H9 (cell line): ENCODE results near the gene FBXL19. TPM values are rescaled to one million over a fixed set of nuclear protein-coding genes. Genes with fewer than 3 reads are reported as not detected.

Experiments used
- DNase-seq: peaks from one replicate; pipeline ENCODE4 v3.0.0-alpha.2; 2017
- H2AFZ ChIP-seq: one replicate; pipeline ENCODE4 v1.6.1; 2013; ENCODE audit warnings: mild to moderate bottlenecking, low read length, control low read depth, moderate library complexity
- H2AK5ac ChIP-seq: 2 replicates; pipeline ENCODE4 v1.6.1; 2013; ENCODE audit warnings: low read length, control low read depth, mixed read lengths; ENCODE audit not compliant: insufficient read length
- H2BK120ac ChIP-seq: one replicate; pipeline ENCODE4 v1.6.1; 2013; ENCODE audit warnings: low read depth, mild to moderate bottlenecking, low read length, control low read depth, inconsistent platforms; ENCODE audit not compliant: poor library complexity, severe bottlenecking
- H2BK12ac ChIP-seq: 2 replicates; pipeline ENCODE4 v1.6.1; 2013; ENCODE audit warnings: low read length, control low read depth, mixed read lengths, low read depth; ENCODE audit not compliant: insufficient read length
- H2BK15ac ChIP-seq: 2 replicates; pipeline ENCODE4 v1.6.1; 2013; ENCODE audit warnings: low read depth, low read length, control low read depth
- H2BK20ac ChIP-seq: one replicate; pipeline ENCODE4 v1.6.1; 2013; ENCODE audit warnings: low read depth, mild to moderate bottlenecking, low read length, control low read depth, inconsistent platforms; ENCODE audit not compliant: poor library complexity, severe bottlenecking
- H2BK5ac ChIP-seq: 2 replicates; pipeline ENCODE4 v1.6.1; 2013; ENCODE audit warnings: low read length, control low read depth, mixed read lengths; ENCODE audit not compliant: insufficient read length
- H3K14ac ChIP-seq: 2 replicates; pipeline ENCODE4 v1.6.1; 2013; ENCODE audit warnings: low read length, control low read depth; ENCODE audit not compliant: insufficient read depth
- H3K18ac ChIP-seq: 2 replicates; pipeline ENCODE4 v1.6.1; 2013; ENCODE audit warnings: low read depth, mild to moderate bottlenecking, mixed read lengths, low read length, control low read depth; ENCODE audit not compliant: insufficient read length
- H3K23ac ChIP-seq: 2 replicates; pipeline ENCODE4 v1.6.1; 2013; ENCODE audit warnings: low read length, control low read depth, mixed read lengths, low read depth; ENCODE audit not compliant: insufficient read length
- H3K23me2 ChIP-seq: 2 replicates; pipeline ENCODE4 v1.6.1; 2013; ENCODE audit warnings: low read depth, mild to moderate bottlenecking, mixed read lengths, low read length, control low read depth; ENCODE audit not compliant: insufficient read length, poor library complexity, severe bottlenecking
- H3K27ac ChIP-seq: 2 replicates; pipeline ENCODE4 v1.5.1; 2013; ENCODE audit warnings: low read length, control low read depth, mixed read lengths, low read depth; ENCODE audit not compliant: insufficient read length
- H3K27me3 ChIP-seq: 2 replicates; pipeline ENCODE4 v1.6.1; 2013; ENCODE audit warnings: low read length, control low read depth, inconsistent platforms; ENCODE audit not compliant: insufficient read depth
- H3K4ac ChIP-seq: 2 replicates; pipeline ENCODE4 v1.6.1; 2013; ENCODE audit warnings: low read depth, mild to moderate bottlenecking, control low read depth, inconsistent platforms, low read length, moderate library complexity
- H3K4me1 ChIP-seq: 2 replicates; pipeline ENCODE4 v1.6.1; 2013; ENCODE audit warnings: low read length, control low read depth, inconsistent platforms; ENCODE audit not compliant: insufficient read depth
- H3K4me2 ChIP-seq: 2 replicates; pipeline ENCODE4 v1.6.1; 2013; ENCODE audit warnings: low read length, control low read depth, mixed read lengths; ENCODE audit not compliant: insufficient read length, insufficient read depth
- H3K56ac ChIP-seq: 2 replicates; pipeline ENCODE4 v1.6.1; 2013; ENCODE audit warnings: low read depth, mild to moderate bottlenecking, mixed read lengths, low read length, control low read depth; ENCODE audit not compliant: insufficient read length
- H3K79me1 ChIP-seq: 2 replicates; pipeline ENCODE4 v1.6.1; 2013; ENCODE audit warnings: low read depth, mild to moderate bottlenecking, moderate library complexity, low read length, control low read depth, inconsistent platforms; ENCODE audit not compliant: insufficient read depth, poor library complexity, severe bottlenecking
- H3K79me2 ChIP-seq: 2 replicates; pipeline ENCODE4 v1.6.1; 2013; ENCODE audit warnings: low read length, control low read depth, inconsistent platforms; ENCODE audit not compliant: insufficient read depth
- H3K9ac ChIP-seq: 2 replicates; pipeline ENCODE4 v1.6.1; 2013; ENCODE audit warnings: low read length, control low read depth, mixed read lengths; ENCODE audit not compliant: insufficient read length; ENCODE audit errors: extremely low read depth
- H3K9me3 ChIP-seq: one replicate; pipeline ENCODE4 v1.6.1; 2013; ENCODE audit warnings: low read depth, low read length, inconsistent platforms; ENCODE audit not compliant: control insufficient read depth
- H3T11ph ChIP-seq: one replicate; pipeline ENCODE4 v1.6.1; 2013; ENCODE audit warnings: mild to moderate bottlenecking, low read length, control low read depth, inconsistent platforms
- H4K20me1 ChIP-seq: one replicate; pipeline ENCODE4 v1.6.1; 2013; ENCODE audit not compliant: control insufficient read depth, insufficient read length, insufficient read depth
- H4K5ac ChIP-seq: 2 replicates; pipeline ENCODE4 v1.6.1; 2013; ENCODE audit warnings: low read depth, mild to moderate bottlenecking, mixed read lengths, low read length, control low read depth; ENCODE audit not compliant: insufficient read length
- H4K8ac ChIP-seq: replicated peaks from 2 replicates; pipeline ENCODE4 v1.6.1; 2013; ENCODE audit warnings: low read length, control low read depth, mixed read lengths, low read depth; ENCODE audit not compliant: insufficient read length
- H4K91ac ChIP-seq: 2 replicates; pipeline ENCODE4 v1.6.1; 2013; ENCODE audit warnings: low read depth, mild to moderate bottlenecking, moderate library complexity, mixed read lengths, low read length, control low read depth; ENCODE audit not compliant: insufficient read length
- H3K27ac Mint-ChIP-seq, 3 experiments: 2 replicates in 2 of 3; 3 replicates in 1 of 3; pipeline ENCODE4 v1.8.0; 2020 to 2021; ENCODE audit warnings: mixed read lengths in 3 of 3, mild to moderate bottlenecking in 1 of 3, moderate library complexity in 1 of 3
- H3K27me3 Mint-ChIP-seq: 2 replicates; pipeline ENCODE4 v1.8.0; 2021; ENCODE audit warnings: low read depth, mild to moderate bottlenecking, moderate library complexity, mixed read lengths
- H3K36me3 Mint-ChIP-seq, 3 experiments: 2 replicates in 2 of 3; 3 replicates in 1 of 3; pipeline ENCODE4 v1.8.0; 2020 to 2021; ENCODE audit warnings: low read depth in 3 of 3, mixed read lengths in 3 of 3; ENCODE audit not compliant: insufficient read depth in 1 of 3
- H3K4me1 Mint-ChIP-seq, 2 experiments: 2 replicates each; pipeline ENCODE4 v1.8.0; 2020; ENCODE audit warnings: mixed read lengths in 2 of 2
- H3K4me3 Mint-ChIP-seq, 2 experiments: 2 replicates in 1 of 2; 3 replicates in 1 of 2; pipeline ENCODE4 v1.8.0; 2020 to 2021; ENCODE audit warnings: mild to moderate bottlenecking in 2 of 2, mixed read lengths in 2 of 2, moderate library complexity in 1 of 2
- H3K9me3 Mint-ChIP-seq, 2 experiments: 2 replicates in 1 of 2; 3 replicates in 1 of 2; pipeline ENCODE4 v1.8.0; 2020; ENCODE audit warnings: mild to moderate bottlenecking in 2 of 2, mixed read lengths in 2 of 2, moderate library complexity in 1 of 2
- CTCF ChIP-seq: fragments of 200-600 bp; sonication (generic); conservative IDR thresholded peaks from 3 replicates; pipeline ENCODE4 v1.8.0; 2021; ENCODE audit warnings: antibody characterized with exemption, mild to moderate bottlenecking
- WGBS: extraction: QIAGEN DNeasy Blood & Tissue Kit; methylation state at CpG from one replicate; pipeline ENCODE4 v1.1.7; 2013; ENCODE audit warnings: missing lambda C conversion rate, low lambda C conversion rate, mixed read lengths; ENCODE audit not compliant: insufficient read length; ENCODE audit errors: extremely low coverage; 5-methylcytosine and 5-hydroxymethylcytosine counted together
- total RNA-seq: library from RNA; stranded (reverse); gene quantifications from 2 replicates; pipeline ENCODE4 v1.2.1, GENCODE V29; 2021

Gene FBXL19
- total RNA-seq, 1 experiment from 2014 or later = 66.8 TPM

- H2BK120ac ChIP-seq = no peak overlapping the region
- Mint-ChIP-seq H3K4me1 (peaks cover 15 to 18% of the 10 kb centered on the region in 2 experiments), H3K9me3 (no peaks in the 10 kb centered on the region), H3K36me3 (peaks cover 0 to 6% (median 2%) of the 10 kb centered on the region in 3 experiments; a peak in 2 of 7 replicates), H3K4me3 (peak overlapping the region; percentile 76 to 85), H3K27ac (peak overlapping the region in 2 of 3 experiments; percentile 83 to 88; a peak in 2 of 7 replicates), H3K27me3 (peaks cover 10% of the 10 kb centered on the region; the same call in 1 of the 2 replicates)
- peak overlapping the region; percentile 10 for H3K9ac ChIP-seq
- H3K79me1 ChIP-seq = no peaks in the 10 kb centered on the region
- H3K23ac ChIP-seq = no peak overlapping the region
- H3T11ph ChIP-seq = no peak overlapping the region
- H2BK12ac ChIP-seq = no peak overlapping the region
- no peak overlapping the region for H3K27ac ChIP-seq
- H4K20me1 ChIP-seq = no peaks in the 10 kb centered on the region
- H3K4me2 ChIP-seq = peak overlapping the region; percentile 59
- H2BK15ac ChIP-seq = no peak overlapping the region
- no peak for TF ChIP-seq CTCF
- no peak overlapping the region for H2AFZ ChIP-seq
- H2BK20ac ChIP-seq = no peak overlapping the region
- no peaks in the 10 kb centered on the region for H3K27me3 ChIP-seq
- H3K23me2 ChIP-seq = peaks cover 12% of the 10 kb centered on the region
- H3K18ac ChIP-seq = peak overlapping the region; percentile 31
- no peaks in the 10 kb centered on the region for H3K9me3 ChIP-seq
- no peak overlapping the region for H3K56ac ChIP-seq
- no peak overlapping the region for H3K4ac ChIP-seq
- DNase-seq = no peak
- no peak overlapping the region for H2BK5ac ChIP-seq
- no peak overlapping the region for H4K8ac ChIP-seq
- WGBS = no CpG with 5 or more reads among the region's 23 CpGs
- H3K79me2 ChIP-seq = no peaks in the 10 kb centered on the region
- H4K91ac ChIP-seq = no peak overlapping the region
- H4K5ac ChIP-seq = no peak overlapping the region
- no peak overlapping the region for H2AK5ac ChIP-seq
- no peak overlapping the region for H3K14ac ChIP-seq
- H3K4me1 ChIP-seq = no peaks in the 10 kb centered on the region
Observed at GRCh38 chr16:30996324-30996984, 73.1 kb downstream of the FBXL19 start.
